SK-N-SH (cell line): ENCODE data around the gene RABAC1. TPM values are rescaled to one million over a fixed set of nuclear protein-coding genes. Genes with fewer than 3 reads are reported as not detected.

ENCODE experiments used
- CTCF ChIA-PET: fragments of 300-600, 350-600 bp; formaldehyde crosslinking; extraction: SDS; loops from one replicate; lab custom pipeline; 2021; lab: Yijun Ruan, JAX
- POLR2A ChIA-PET: fragments of 350-600 bp; sonication (Branson Sonifier 250); formaldehyde crosslinking; extraction: SDS; loops from one replicate; lab custom pipeline; 2020; ENCODE audit warnings: antibody characterized with exemption, inconsistent platforms; lab: Yijun Ruan, JAX
- DNase-seq: peaks from one replicate; pipeline ENCODE4 v3.0.0; 2012
- H2AFZ ChIP-seq: fragments of 200-600 bp; sonication (generic); 2 replicates; pipeline ENCODE4 v1.8.1; 2016; ENCODE audit warnings: antibody characterized with exemption, mild to moderate bottlenecking, low read depth
- H3F3A ChIP-seq: fragments of 200-600 bp; sonication (generic); replicated peaks from 2 replicates; pipeline ENCODE3; 2016; ENCODE audit warnings: antibody characterized with exemption, mild to moderate bottlenecking; ENCODE audit not compliant: insufficient read depth
- H3K27ac ChIP-seq, 2 experiments: fragments of 200-500 bp in 1 of 2; fragments of 200-600 bp in 1 of 2; sonication (Bioruptor generic) in 1 of 2; sonication (generic), shearing (Covaris generic) in 1 of 2; 2 replicates each; pipeline versions ENCODE4 v1.5.1 to v1.6.1; 2014 to 2016; ENCODE audit warnings: low read depth in 2 of 2, inconsistent platforms in 1 of 2, low read length in 1 of 2, mild to moderate bottlenecking in 1 of 2, mixed read lengths in 1 of 2
- H3K27me3 ChIP-seq: fragments of 200-600 bp; sonication (generic), shearing (Covaris generic); 2 replicates; pipeline ENCODE4 v1.6.1; 2016; ENCODE audit warnings: mixed run types; ENCODE audit not compliant: insufficient read depth
- H3K36me3 ChIP-seq, 2 experiments: fragments of 200-500 bp in 1 of 2; fragments of 200-600 bp in 1 of 2; sonication (Bioruptor generic) in 1 of 2; sonication (generic) in 1 of 2; replicated peaks in 1 of 2; 2 replicates each; pipeline versions ENCODE3 to v1.5.1; 2014 to 2016; ENCODE audit warnings: low read length in 1 of 2, mild to moderate bottlenecking in 1 of 2; ENCODE audit not compliant: insufficient read depth in 2 of 2, control insufficient read depth in 1 of 2
- H3K4me1 ChIP-seq, 2 experiments: fragments of 200-500 bp in 1 of 2; fragments of 200-600 bp in 1 of 2; sonication (Bioruptor generic) in 1 of 2; sonication (generic), shearing (Covaris generic) in 1 of 2; 2 replicates each; pipeline versions ENCODE4 v1.5.1 to v1.6.1; 2014 to 2016; ENCODE audit warnings: low read depth in 1 of 2, low read length in 1 of 2, mixed run types in 1 of 2; ENCODE audit not compliant: insufficient read depth in 2 of 2, control insufficient read depth in 1 of 2
- H3K4me2 ChIP-seq: fragments of 200-600 bp; sonication (generic), shearing (Covaris generic); 2 replicates; pipeline ENCODE4 v1.6.1; 2017; ENCODE audit warnings: mixed run types
- H3K4me3 ChIP-seq, 2 experiments: fragments of 200-500 bp in 1 of 2; fragments of 200-600 bp in 1 of 2; sonication (Bioruptor generic) in 1 of 2; sonication (generic), shearing (Covaris generic) in 1 of 2; 2 replicates each; pipeline versions ENCODE4 v1.5.1 to v1.8.1; 2014 to 2016; ENCODE audit warnings: low read depth in 2 of 2, inconsistent platforms in 1 of 2, low read length in 1 of 2, mild to moderate bottlenecking in 1 of 2, mixed read lengths in 1 of 2, moderate library complexity in 1 of 2
- H3K79me2 ChIP-seq: fragments of 200-600 bp; sonication (generic); 2 replicates; pipeline ENCODE4 v1.8.1; 2017; ENCODE audit warnings: mild to moderate bottlenecking; ENCODE audit not compliant: insufficient read depth
- H3K9ac ChIP-seq: fragments of 200-600 bp; sonication (generic); 2 replicates; pipeline ENCODE4 v1.6.1; 2017; ENCODE audit warnings: mixed run types
- H3K9me2 ChIP-seq: fragments of 200-600 bp; sonication (generic); 2 replicates; pipeline ENCODE4 v1.6.1; 2017; ENCODE audit warnings: mixed run types
- H3K9me3 ChIP-seq: fragments of 200-600 bp; sonication (generic); 2 replicates; pipeline ENCODE4 v1.6.1; 2017; ENCODE audit warnings: mixed run types, mild to moderate bottlenecking, moderate library complexity
- H4K20me1 ChIP-seq: fragments of 200-600 bp; sonication (generic); 2 replicates; pipeline ENCODE4 v1.6.1; 2017; ENCODE audit warnings: mild to moderate bottlenecking, mixed run types; ENCODE audit not compliant: insufficient read depth
- CHD2 ChIP-seq: fragments of 150-350 bp; IDR thresholded peaks from 2 replicates; pipeline ENCODE4 v1.6.1; 2018; ENCODE audit warnings: low read length; ENCODE audit not compliant: partially characterized antibody
- EP300 ChIP-seq, 2 experiments: IDR thresholded peaks; 2 replicates each; pipeline versions ENCODE4 v1.4.0 to v1.6.1; 2012; ENCODE audit warnings: borderline replicate concordance in 1 of 2, low read depth in 1 of 2, low read length in 1 of 2
- FOXJ3 ChIP-seq: sonication (generic); formaldehyde crosslinking; IDR thresholded peaks from 2 replicates; pipeline ENCODE4 v1.5.1; 2020; ENCODE audit warnings: mild to moderate bottlenecking, missing genetic modification reagents
- GATA2 ChIP-seq: sonication (generic); formaldehyde crosslinking; IDR thresholded peaks from 2 replicates; pipeline ENCODE4 v1.5.0; 2020; ENCODE audit warnings: mild to moderate bottlenecking, missing genetic modification reagents
- JUND ChIP-seq: IDR thresholded peaks from 2 replicates; pipeline ENCODE4 v1.4.0; 2012
- MEF2A ChIP-seq: IDR thresholded peaks from 2 replicates; pipeline ENCODE4 v1.4.0; 2012; ENCODE audit warnings: low read depth, borderline replicate concordance
- MXI1 ChIP-seq: IDR thresholded peaks from 2 replicates; pipeline ENCODE4 v1.6.1; 2012; ENCODE audit warnings: mild to moderate bottlenecking, low read depth, low read length, improper control_type of control experiment
- REST ChIP-seq: IDR thresholded peaks from 2 replicates; pipeline ENCODE4 v1.6.1; 2012; ENCODE audit warnings: mild to moderate bottlenecking, low read depth, low read length, moderate library complexity
- RXRA ChIP-seq: IDR thresholded peaks from 2 replicates; pipeline ENCODE4 v1.4.0; 2012; ENCODE audit warnings: low read depth, mild to moderate bottlenecking, borderline replicate concordance
- TEAD4 ChIP-seq: IDR thresholded peaks from 2 replicates; pipeline ENCODE4 v1.4.0; 2012; ENCODE audit warnings: mild to moderate bottlenecking, borderline replicate concordance; ENCODE audit not compliant: insufficient read depth
- USF1 ChIP-seq: IDR thresholded peaks from 2 replicates; pipeline ENCODE4 v1.4.0; 2012; ENCODE audit warnings: low read depth, borderline replicate concordance
- YY1 ChIP-seq: IDR thresholded peaks from 2 replicates; pipeline ENCODE4 v1.4.0; 2012; ENCODE audit warnings: low read depth, mild to moderate bottlenecking
- WGBS: methylation state at CpG from one replicate; pipeline ENCODE4 v1.1.6; 2017; ENCODE audit warnings: low lambda C conversion rate; 5-methylcytosine and 5-hydroxymethylcytosine counted together
- polyA plus RNA-seq, 3 experiments: library from polyadenylated mRNA; depleted of rRNA; stranded (reverse); fragments of >200 nt; gene quantifications; 2 replicates each; pipeline ENCODE4 v1.2.3, GENCODE V29; 2012
- TF ChIP-seq, protein P1 (sequence below): IDR thresholded peaks from 2 replicates; pipeline ENCODE4 v1.4.0; 2012; ENCODE audit warnings: low read depth
- TF ChIP-seq, protein P2 (sequence below): fragments of 200-600 bp; sonication (generic); IDR thresholded peaks from 2 replicates; pipeline ENCODE4 v1.6.1; 2017; ENCODE audit warnings: antibody characterized with exemption, mild to moderate bottlenecking, moderate library complexity

The RABAC1 gene
- polyA plus RNA-seq, 1 of the 3 experiments (the other 2 are of a cell fraction): 287 TPM

DNA sequence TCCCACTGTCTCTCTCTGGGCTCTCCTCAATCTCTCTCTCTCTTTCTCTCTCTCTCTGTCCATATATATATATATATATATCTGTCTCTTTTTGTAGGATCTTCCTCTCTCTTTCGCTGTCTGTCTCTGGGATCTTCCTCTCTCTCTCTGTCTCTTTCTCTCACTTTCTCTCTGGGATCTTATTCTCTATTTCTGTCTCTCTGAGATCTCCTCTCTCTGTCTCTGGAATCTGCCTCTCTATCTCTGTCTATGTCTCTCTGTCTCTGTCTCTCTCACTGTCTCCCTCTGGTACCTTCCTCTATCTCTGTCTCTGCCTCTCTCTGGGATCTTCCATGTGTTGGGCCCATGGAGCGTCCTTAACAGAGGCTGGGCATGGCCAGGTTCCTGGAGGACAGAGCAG, 31.5 kb upstream of the RABAC1 start:
- CTCF ChIA-PET: no interaction called here
- no peaks in the 10 kb centered on the region for H3F3A ChIP-seq

More for the DNA sequence above, 31.5 kb upstream of the RABAC1 start:
- H3K36me3 ChIP-seq: no peaks in the 10 kb centered on the region
- no peaks in the 10 kb centered on the region for H3K9me2 ChIP-seq
- DNase-seq: no peak
- no peaks in the 10 kb centered on the region for H3K9me3 ChIP-seq
- no peak overlapping the region for H3K4me2 ChIP-seq
- H3K4me1 ChIP-seq: peaks cover 0 to 24% of the 10 kb centered on the region in 2 experiments; a peak in 1 of 4 replicates
- H3K27ac ChIP-seq: no peak overlapping the region
- H3K4me3 ChIP-seq: no peak overlapping the region
- H4K20me1 ChIP-seq: no peaks in the 10 kb centered on the region
- no peak for TF ChIP-seq YY1
- TF ChIP-seq REST: no peak
- TF ChIP-seq, protein P1, sequence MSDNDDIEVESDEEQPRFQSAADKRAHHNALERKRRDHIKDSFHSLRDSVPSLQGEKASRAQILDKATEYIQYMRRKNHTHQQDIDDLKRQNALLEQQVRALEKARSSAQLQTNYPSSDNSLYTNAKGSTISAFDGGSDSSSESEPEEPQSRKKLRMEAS: no peak
- no peak for TF ChIP-seq EP300 (IDR thresholded peaks at IDR 0.05; ENCODE audit: borderline replicate concordance in 1 of 2, low read depth in 1 of 2, low read length in 1 of 2)
- TF ChIP-seq JUND: no peak
- TF ChIP-seq MXI1: no peak
- no peak for TF ChIP-seq CHD2
- no peak for TF ChIP-seq GATA2 (CRISPR knock-in tag)
- TF ChIP-seq FOXJ3 (CRISPR knock-in tag): no peak
- TF ChIP-seq, protein P2, sequence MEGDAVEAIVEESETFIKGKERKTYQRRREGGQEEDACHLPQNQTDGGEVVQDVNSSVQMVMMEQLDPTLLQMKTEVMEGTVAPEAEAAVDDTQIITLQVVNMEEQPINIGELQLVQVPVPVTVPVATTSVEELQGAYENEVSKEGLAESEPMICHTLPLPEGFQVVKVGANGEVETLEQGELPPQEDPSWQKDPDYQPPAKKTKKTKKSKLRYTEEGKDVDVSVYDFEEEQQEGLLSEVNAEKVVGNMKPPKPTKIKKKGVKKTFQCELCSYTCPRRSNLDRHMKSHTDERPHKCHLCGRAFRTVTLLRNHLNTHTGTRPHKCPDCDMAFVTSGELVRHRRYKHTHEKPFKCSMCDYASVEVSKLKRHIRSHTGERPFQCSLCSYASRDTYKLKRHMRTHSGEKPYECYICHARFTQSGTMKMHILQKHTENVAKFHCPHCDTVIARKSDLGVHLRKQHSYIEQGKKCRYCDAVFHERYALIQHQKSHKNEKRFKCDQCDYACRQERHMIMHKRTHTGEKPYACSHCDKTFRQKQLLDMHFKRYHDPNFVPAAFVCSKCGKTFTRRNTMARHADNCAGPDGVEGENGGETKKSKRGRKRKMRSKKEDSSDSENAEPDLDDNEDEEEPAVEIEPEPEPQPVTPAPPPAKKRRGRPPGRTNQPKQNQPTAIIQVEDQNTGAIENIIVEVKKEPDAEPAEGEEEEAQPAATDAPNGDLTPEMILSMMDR: no peak
- no peak for TF ChIP-seq TEAD4
- TF ChIP-seq MEF2A: no peak
- TF ChIP-seq RXRA: no peak
- TF ChIP-seq USF1: no peak
- no peak overlapping the region for H2AFZ ChIP-seq
- POLR2A ChIA-PET: no interaction called here
- no peaks in the 10 kb centered on the region for H3K79me2 ChIP-seq
- WGBS: 71% methylated on average over 2 of the region's 2 CpGs
- H3K9ac ChIP-seq: no peak overlapping the region
- peaks cover 9% of the 10 kb centered on the region; the same call in 1 of the 2 replicates for H3K27me3 ChIP-seq
